ENCODE data around the gene DSTYK.
"Not testable (repeated sequence)": the region's sequence is repeated elsewhere in the genome, so short reads cannot be mapped to it uniquely, and the experiment has no call there.

The DSTYK gene

DNA sequence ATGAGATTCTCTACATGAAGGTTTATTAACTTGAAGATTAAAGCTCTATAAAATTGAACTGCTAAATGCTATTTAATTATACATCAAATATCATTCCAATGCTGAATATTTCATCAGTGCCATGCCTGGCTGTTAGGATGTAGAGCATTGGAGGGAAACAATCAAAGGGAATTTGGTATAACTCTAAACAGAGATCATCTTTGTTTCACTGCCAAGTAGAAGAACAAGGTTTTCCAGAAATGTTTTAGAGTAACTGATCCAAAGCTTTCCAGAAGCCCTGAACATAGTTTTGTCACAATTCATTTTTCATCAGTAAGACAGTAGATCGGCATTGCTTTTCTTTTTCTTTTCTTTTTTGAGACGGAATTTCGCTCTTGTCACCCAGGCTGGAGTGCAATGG lies 5.9 kb upstream of the DSTYK start:
- DNase-seq: no peak

DNA sequence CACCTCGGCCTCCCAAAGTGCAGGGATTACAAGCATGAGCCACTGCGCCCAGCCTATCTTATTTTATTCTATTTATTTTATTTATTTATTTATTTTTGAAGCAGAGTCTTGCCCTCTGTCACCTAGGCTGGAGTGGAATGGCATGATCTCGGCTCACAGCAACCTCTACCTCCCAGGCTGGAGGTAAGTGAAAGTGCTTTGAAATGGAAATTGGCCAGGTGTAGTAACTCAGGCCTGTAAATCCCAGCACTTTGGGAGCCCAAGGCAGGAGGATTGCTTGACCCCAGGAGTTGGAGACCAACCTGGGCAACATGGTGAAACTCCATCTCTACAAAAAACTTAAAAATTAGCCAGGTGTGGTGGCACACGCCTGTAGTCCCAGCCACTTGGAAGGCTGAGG lies 5.1 kb upstream of the DSTYK start:
- DNase-seq: no peak

DNA sequence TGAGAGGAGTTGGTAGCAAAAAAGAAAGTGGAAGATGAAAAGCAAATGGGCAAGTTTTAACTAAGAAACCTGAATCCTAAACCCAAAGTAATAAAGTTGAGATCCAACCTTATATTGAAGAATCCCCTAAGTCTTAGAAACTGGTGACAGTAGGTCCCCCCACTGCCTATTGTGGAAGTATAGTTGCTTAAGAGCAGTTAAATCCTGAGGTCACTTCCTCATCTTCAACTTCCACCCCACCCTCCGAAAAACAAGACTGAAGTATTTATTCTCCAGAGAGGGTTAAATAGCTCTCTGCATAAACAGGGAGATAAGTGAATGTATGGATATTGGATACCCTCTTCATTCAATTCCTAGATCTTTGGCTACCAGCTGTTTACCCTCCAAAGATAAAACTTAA lies 3.3 kb upstream of the DSTYK start:
- no peak for DNase-seq

DNA sequence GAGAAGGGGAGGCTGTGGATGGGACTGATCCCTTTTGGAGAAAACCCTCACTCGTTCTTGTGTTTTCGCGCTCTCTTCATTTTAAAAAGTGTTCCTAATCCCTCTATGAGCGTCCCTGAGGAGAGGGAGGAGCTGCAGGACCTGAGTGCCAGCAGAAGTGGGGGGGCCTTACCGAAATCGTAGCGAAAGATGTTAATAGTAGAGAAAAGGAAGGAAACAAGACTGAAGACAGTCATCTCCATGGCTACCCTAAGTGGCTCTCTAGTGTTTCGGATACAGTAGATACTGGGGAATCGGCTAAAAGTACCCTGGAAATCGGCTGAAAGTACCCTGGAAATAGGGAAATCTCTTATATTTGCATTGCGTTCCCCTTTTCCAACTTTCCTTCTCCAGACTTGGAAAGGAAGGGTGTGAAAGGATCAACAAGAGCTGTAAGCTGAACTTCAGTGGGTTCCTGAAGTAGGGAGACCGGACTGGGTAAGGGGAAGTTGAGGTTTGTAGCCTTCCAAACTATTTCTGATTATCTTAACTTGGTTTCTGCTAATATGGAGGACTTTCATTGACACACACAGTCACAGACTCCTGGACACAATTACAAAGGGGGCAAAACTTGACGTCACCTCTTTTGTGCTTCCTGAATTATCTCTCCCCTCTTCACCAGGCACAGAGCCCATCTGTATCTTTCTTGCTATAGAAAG lies 486 bp upstream of the DSTYK start:
- no peak for DNase-seq

- DNase-seq: no peak
Measured at GRCh38 chr1:205210756-205211168, 740 bp downstream of the DSTYK start.

GRCh38 chr1:205208811-205209210 lies 2.7 kb downstream of the DSTYK start:
- no peak for DNase-seq

DNA sequence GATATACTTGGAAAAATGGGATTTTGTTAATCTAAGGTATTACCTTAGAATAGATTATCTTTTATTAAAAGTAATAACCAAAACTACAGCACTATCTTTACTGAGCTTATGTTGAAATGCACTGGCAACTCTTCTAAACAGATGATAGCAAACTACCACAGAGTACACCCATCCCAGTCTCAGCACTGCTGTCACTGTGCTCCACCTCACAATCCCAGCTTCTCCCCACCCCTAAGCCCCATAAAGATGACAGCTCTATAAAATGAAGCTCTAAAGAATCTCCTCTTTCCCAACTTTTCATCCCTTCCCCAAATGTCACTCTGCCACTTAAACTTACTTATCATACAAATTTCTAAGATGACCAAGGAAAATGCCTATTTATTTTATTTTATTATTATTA lies 6.4 kb downstream of the DSTYK start:
- DNase-seq: no peak

DNA sequence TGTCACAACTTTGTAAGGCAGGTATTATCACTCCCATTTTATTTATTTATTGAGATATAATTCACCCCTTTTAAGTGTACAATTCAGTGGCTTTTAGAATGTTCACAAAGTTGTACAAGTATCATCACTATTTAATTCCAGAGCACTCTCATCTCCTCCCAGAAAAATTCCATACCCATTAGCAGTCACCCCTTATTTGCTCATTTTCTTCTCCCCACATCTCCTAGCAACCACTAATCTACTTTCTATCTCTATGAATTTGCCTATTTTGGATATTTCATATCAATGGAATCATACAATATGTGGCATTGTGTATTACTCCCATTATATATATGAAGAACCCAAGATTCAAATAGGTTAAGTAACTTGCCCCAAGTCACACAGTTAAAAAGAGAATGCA lies 7.0 kb downstream of the DSTYK start:
- no peak for DNase-seq

GRCh38 chr1:205199931-205200299 lies 11.6 kb downstream of the DSTYK start:
- no peak for DNase-seq

DNA sequence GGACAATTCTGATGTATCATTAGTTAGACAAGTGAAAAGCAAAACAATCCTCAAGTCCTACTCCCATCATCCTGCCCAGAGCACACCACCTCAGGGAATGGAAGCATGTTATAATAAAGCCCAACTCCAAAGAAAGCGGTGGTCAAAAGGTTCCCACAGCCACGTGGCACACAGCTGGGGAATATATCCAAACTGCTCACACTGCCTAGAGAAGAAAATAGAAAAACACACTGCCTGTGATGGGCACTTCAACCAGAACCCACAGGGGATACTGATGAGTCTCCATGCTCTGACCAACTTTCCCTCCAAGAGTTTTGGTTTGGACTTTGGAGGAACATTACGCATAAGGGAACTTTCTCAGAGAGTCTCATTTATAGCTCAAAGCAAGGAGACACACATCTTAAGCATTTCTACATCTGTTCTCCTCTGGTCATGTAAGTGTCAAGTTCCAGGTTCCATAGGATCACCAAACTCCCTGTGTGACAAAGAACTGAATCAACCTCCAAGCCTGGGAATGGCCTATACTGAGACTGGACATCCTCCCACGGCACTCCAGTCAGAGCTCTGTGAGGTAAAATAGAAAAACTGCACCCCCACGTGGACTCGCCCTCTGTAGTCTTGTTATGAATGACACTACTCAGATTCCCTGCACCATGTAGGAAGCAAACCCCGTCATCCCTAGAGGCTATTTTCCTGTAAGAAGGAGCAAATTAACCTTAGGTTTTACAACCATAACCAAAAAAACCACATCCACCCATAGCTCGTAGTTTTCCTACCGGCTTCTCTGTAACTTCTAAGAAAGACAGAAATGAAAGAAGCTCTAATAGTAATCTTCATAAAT lies 12.2 kb downstream of the DSTYK start:
- DNase-seq: no peak

DNA sequence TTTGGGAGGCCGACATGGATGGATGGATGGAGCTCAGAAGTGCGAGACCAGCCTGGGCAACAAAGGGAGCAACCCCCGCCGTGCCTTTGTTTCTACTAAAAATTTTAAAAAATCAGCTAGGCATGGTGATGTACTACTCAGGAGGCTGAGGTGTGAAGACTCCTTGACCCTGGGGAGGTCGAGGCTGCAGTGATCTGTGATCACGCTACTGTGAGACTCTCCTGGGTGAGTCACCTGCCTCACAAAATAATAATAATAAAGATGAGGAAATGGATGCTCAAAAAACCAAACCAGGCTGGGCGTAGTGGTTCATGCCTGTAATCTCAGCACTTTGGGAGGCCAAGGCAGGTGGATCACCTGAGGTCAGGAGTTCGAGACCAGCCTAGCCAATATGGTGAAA lies 19.2 kb downstream of the DSTYK start:
- no peak for DNase-seq

DNA sequence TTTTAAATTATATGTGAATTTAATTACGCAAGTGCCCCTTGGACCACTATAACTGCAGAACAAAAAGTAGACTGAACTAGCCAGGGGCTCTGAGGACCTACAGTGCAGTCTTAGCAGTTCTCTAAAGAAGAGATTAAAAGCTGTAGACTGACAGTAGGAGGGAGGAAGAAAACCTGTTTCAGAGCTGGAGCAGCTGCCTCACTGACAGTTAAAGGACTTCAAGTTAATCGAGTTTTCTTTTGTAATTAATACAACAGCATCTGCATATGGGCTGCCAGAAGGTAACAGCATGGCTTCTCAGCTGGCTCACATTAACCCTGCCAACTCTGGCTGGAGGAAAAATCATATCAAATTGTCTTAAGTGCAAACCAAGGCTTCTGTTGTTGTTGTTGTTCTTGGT lies 19.9 kb downstream of the DSTYK start:
- no peak for DNase-seq

- no peak for DNase-seq
Measured at GRCh38 chr1:205190845-205191577, 20.5 kb downstream of the DSTYK start.

- DNase-seq: no peak
Measured at GRCh38 chr1:205189131-205189530, 22.4 kb downstream of the DSTYK start.

- DNase-seq: no peak
Measured at GRCh38 chr1:205188596-205188995, 22.9 kb downstream of the DSTYK start.

- DNase-seq: no peak
Measured at GRCh38 chr1:205188098-205188497, 23.4 kb downstream of the DSTYK start.

GRCh38 chr1:205187420-205187819 lies 24.1 kb downstream of the DSTYK start:
- DNase-seq: no peak

DNA sequence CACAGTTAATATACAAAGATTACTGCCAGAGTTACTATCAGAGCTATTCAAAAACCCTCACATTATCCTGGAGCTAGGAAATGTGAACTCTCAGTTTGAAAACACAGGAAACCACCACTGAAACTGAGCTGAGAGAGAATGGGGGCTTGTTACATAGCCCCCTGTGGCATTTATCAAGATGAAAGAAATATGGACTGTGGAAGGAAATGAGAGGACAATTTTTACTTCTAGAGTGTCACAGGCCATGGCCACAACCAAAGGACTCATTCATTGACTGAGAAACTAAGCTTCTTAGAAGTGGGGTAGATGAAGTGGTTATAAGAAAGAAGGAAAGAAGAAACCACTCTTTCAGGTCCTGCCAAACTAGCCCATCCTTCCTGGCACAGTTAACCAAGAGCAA lies 25.3 kb downstream of the DSTYK start:
- no peak for DNase-seq

- DNase-seq: no peak
Measured at GRCh38 chr1:205183676-205184335, 27.7 kb downstream of the DSTYK start.

DNA sequence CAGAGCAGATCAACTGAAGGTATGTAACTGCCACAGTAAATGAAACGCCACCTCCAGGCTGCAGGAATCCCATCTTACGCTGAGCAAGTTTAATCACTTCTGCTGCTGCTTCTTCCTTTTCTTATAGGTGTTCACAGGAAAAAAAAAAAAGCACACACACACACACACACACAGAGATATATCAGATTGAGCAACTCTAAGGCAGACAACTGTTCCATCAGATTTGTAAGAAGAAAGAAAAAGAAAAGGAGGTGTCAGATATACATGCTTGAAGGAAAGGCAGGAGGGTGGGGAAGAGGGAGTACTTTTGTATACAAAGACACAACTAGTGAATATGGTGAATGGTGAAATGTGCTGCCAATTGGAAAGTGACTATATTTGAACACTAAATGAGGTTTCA lies 28.6 kb downstream of the DSTYK start:
- DNase-seq: no peak

GRCh38 chr1:205180331-205180730 lies 31.2 kb downstream of the DSTYK start:
- DNase-seq: not testable (repeated sequence)

DNA sequence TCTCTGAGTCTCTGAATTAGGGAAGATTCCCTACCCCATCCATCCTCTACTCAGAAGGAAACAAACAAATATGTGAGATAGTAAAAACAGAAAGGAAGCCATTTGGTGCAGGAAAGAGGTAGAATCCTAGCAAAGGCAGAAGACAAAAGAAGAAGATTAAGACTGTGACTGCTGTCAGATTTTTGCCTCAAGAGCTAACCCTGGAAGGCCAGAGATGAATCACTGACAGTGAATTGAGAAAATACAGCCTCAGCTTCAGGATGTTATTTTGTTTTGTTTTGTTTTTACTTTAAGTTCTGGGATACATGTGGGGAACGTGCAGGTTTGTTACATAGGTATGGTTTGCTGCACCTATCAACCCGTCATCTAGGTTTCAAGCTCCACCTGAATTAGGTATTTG lies 31.7 kb downstream of the DSTYK start:
- DNase-seq: no peak

DNA sequence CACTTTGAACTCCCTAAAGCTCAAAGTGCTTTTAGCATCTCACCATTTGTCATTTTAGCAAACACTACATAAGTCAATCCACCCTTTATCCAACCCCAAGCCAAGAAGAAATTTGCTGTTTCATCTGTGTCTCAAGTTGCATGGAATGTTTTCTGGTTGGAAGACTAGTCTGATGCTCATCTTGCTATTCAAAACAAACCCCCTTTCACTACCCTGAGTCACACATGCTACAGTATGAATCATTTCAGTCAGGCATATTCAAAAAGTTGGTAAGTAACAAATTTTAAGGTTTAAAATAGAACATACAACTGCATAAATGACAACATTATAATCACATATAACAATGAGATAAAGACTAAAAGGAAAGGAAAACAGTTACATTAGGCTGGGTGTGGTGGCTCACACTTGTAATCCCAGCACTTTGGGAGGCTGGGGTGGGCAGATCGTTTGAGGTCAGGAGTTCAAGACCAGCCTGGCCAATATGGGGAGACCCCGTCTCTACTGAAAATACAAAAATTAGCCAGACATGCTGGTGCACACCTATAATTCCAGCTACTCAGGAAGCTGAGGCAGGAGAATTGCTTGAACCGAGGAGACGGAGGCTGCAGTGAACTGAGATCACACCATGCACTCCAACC lies 38.7 kb downstream of the DSTYK start:
- no peak for DNase-seq
